ENCODE measurements around the gene VKORC1.

VKORC1 gene

GRCh38 chr16:31120129-31120528, 25.5 kb upstream of the VKORC1 start:
- TF ChIP-seq, protein P1, sequence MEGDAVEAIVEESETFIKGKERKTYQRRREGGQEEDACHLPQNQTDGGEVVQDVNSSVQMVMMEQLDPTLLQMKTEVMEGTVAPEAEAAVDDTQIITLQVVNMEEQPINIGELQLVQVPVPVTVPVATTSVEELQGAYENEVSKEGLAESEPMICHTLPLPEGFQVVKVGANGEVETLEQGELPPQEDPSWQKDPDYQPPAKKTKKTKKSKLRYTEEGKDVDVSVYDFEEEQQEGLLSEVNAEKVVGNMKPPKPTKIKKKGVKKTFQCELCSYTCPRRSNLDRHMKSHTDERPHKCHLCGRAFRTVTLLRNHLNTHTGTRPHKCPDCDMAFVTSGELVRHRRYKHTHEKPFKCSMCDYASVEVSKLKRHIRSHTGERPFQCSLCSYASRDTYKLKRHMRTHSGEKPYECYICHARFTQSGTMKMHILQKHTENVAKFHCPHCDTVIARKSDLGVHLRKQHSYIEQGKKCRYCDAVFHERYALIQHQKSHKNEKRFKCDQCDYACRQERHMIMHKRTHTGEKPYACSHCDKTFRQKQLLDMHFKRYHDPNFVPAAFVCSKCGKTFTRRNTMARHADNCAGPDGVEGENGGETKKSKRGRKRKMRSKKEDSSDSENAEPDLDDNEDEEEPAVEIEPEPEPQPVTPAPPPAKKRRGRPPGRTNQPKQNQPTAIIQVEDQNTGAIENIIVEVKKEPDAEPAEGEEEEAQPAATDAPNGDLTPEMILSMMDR (IDR thresholded peaks at IDR 0.05) = no peak

DNA sequence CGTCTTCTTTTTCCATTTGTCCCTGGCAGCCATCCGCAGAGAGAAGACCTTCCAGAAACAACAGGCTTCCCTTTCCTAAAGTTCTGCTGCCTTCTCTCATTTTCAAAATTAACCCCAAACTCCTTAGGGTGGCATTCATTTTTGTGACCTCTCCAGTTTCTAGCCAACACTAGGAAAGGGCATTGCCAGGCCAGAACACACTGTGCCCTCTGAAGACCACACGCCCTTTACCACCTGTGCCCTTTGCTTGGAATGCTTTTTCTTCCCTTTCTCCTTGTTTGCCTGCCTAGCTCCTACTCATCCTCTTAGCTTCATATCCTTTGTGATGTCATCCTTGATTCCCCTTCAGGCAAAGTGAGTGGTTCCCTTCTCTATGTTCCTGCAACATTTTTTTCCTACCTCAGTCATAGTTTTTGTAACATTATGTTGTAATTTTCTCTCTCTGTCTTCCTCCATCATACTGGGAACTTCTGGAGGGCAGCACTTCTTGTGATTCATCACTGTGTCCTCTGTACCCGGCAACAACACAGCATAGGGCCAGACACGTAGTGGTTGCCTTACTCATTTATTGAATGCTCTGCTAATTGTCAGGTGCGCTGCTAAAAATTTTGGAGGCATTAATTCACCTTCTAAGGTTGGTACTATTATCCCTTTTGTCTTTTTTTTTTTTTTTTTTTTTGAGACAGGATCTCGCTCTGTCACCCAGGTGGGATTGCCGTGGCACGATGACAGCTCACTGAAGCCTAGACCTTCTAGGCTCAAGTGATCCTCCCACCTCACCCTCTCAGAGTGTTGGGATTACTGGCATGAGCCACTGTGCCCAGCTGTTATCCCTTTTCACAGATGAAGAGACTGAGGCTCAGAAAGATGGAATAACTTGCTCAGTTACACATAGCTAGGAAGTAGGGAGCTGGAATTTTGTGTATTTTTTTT, 23.9 kb upstream of the VKORC1 start:
- TF ChIP-seq, protein P1 (IDR thresholded peaks at IDR 0.05) = no peak

DNA sequence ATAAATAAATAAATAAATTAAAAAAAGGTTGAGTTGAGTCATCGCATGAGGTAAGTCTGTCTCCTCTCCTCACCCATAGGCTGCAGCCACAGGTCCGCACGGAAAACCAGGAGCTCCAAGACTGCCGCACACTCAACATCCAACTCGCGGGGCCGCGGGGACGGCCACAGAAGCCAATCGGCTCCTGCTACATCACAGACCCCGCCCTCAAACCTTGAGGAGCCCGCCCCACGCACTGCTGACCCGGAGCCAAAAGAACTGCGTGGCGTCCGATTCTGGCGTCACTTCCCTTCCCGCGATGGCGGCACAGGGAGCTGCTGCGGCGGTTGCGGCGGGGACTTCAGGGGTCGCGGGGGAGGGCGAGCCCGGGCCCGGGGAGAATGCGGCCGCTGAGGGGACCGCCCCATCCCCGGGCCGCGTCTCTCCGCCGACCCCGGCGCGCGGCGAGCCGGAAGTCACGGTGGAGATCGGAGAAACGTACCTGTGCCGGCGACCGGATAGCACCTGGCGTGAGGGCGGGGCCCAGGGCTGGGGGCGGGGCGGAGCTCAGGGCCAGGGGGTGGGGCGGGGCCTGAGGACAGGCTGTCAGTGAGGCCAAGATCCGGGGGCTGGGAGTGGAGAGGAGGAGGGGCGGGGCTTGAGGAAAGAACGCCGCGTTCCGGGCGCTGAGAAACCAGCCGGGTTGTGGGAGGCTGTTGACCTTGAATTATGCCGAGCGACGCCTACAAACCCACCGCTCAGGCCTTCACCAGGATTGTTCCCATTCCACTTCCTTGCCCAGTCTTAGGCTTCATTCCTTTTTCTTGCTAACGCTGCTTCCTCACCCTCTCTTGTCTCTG, 23.0 kb upstream of the VKORC1 start, which contains the start of gene KAT8:
TSS of gene KAT8 (plus strand) at position 281 of the 839 bp plus-strand sequence. CDS start at position 299, 18 bp downstream.
- TF ChIP-seq, protein P1 (IDR thresholded peaks at IDR 0.05) = no peak

GRCh38 chr16:31114468-31114867, 19.9 kb upstream of the VKORC1 start:
- TF ChIP-seq, protein P1 (IDR thresholded peaks at IDR 0.05) = no peak

- TF ChIP-seq, protein P1 (IDR thresholded peaks at IDR 0.05) = no peak
These were observed 18.8 kb upstream of the VKORC1 start for GRCh38 chr16:31113121-31114120.

GRCh38 chr16:31112711-31113110, 18.1 kb upstream of the VKORC1 start:
- TF ChIP-seq, protein P1 (IDR thresholded peaks at IDR 0.05) = no peak

Data from LNCAP (cell line).